ENCODE results near the gene YIF1A. TPM values are rescaled to one million over a fixed set of nuclear protein-coding genes. Genes with fewer than 3 reads are reported as not detected.

The YIF1A gene
- total RNA-seq, 1 donor from 2014 or later = 48.0 TPM

DNA sequence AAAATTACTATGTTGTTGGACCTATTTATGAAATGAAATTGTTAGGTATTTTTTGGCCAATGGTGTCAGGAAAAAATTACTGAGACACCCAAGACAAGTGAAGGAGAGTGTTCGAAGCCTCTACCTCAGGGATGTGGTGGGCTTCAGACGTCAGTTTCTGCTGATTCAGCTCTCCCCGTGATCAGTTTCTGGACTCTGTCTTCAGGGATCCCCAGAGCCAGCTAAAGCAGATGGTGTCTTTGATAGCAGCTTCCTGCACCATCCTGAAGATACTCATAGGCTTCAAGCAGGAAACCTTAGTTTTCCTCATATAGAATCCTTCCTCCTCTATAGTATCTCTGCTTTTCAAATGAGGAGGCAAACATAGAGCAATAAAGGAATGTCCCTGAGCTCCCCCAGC lies 20.5 kb upstream of the YIF1A start:
- TF ChIP-seq, protein P1, sequence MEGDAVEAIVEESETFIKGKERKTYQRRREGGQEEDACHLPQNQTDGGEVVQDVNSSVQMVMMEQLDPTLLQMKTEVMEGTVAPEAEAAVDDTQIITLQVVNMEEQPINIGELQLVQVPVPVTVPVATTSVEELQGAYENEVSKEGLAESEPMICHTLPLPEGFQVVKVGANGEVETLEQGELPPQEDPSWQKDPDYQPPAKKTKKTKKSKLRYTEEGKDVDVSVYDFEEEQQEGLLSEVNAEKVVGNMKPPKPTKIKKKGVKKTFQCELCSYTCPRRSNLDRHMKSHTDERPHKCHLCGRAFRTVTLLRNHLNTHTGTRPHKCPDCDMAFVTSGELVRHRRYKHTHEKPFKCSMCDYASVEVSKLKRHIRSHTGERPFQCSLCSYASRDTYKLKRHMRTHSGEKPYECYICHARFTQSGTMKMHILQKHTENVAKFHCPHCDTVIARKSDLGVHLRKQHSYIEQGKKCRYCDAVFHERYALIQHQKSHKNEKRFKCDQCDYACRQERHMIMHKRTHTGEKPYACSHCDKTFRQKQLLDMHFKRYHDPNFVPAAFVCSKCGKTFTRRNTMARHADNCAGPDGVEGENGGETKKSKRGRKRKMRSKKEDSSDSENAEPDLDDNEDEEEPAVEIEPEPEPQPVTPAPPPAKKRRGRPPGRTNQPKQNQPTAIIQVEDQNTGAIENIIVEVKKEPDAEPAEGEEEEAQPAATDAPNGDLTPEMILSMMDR (IDR thresholded peaks at IDR 0.05; ENCODE audit: unreplicated experiment) = no peak
- DNase-seq (ENCODE audit: low spot score) = no peak
- peaks cover 16% of the 10 kb centered on the region for H3K27me3 Mint-ChIP-seq (ENCODE audit: unreplicated experiment)
- H3K27ac Mint-ChIP-seq (ENCODE audit: unreplicated experiment) = no peak overlapping the region
- H3K4me3 Mint-ChIP-seq (ENCODE audit: unreplicated experiment) = no peak overlapping the region
- no peaks in the 10 kb centered on the region for H3K36me3 Mint-ChIP-seq (ENCODE audit: low read depth, unreplicated experiment)
- H3K9me3 Mint-ChIP-seq (ENCODE audit: unreplicated experiment) = no peaks in the 10 kb centered on the region
- peaks cover 13% of the 10 kb centered on the region for H3K4me1 Mint-ChIP-seq (ENCODE audit: unreplicated experiment)

DNA sequence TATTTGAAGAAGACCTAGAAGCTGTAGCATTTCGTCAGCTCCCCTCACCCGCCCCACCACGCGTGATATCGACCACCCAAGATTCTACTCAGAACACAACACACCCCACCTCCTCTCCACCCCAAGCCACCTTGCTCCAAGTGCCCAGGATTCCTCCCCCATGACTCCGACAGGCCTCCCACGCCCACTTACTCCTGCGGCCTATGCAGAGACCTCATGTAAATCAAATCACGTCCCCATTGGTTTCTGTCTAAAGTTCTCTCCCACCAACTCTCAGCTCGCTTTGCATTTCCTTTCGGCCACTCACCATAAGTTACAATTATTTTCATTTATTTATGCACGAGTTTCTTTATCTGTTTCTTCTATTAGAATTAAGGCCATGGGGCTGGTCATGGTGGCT lies 13.7 kb upstream of the YIF1A start:
- H3K4me1 Mint-ChIP-seq (ENCODE audit: unreplicated experiment) = no peaks in the 10 kb centered on the region
- no peaks in the 10 kb centered on the region for H3K27me3 Mint-ChIP-seq (ENCODE audit: unreplicated experiment)
- H3K36me3 Mint-ChIP-seq (ENCODE audit: low read depth, unreplicated experiment) = no peaks in the 10 kb centered on the region
- no peak for DNase-seq (ENCODE audit: low spot score)
- no peaks in the 10 kb centered on the region for H3K9me3 Mint-ChIP-seq (ENCODE audit: unreplicated experiment)
- TF ChIP-seq, protein P1 (IDR thresholded peaks at IDR 0.05; ENCODE audit: unreplicated experiment) = no peak
- H3K4me3 Mint-ChIP-seq (ENCODE audit: unreplicated experiment) = no peak overlapping the region
- no peak overlapping the region for H3K27ac Mint-ChIP-seq (ENCODE audit: unreplicated experiment)

DNA sequence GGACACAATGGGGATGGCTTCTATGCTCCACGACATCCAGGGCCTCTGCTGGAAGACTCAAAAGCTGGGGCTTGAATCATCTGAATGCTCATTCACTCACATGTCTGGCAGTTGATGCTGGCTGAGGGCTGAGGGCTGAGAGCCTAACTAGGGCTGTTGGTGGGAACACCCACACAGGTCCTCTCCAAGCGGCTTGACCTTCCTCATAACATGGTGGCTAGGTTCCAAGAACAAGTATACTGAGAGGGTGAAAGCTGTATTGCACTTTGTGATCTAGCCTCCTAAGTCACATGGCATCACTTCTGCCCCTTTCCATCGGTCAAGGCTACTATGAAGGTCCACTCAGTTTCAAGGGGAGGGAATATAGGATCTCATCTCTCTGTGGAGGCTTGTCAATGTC lies 10.2 kb upstream of the YIF1A start:
- H3K4me3 Mint-ChIP-seq (ENCODE audit: unreplicated experiment) = no peak overlapping the region
- no peak for DNase-seq (ENCODE audit: low spot score)

DNA sequence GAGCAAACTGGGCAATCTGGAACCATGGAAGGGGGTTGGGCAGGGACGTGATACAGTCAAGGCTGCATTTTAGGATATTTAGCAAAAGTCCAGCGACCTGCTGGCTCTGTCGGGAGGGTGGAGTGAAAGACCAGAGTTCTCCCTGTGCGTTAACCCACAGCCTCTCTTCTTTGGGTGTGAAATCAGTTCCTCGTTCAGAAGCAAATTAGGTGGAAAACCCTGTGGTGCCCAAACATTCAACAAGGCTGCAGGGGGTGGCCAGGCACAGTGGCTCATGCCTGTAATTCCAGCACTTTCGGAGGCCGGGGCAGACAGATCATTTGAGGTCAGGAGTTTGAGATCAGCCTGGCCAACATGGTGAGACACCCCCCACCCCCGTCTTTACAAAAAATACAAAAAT lies 8.7 kb upstream of the YIF1A start:
- peaks cover 13% of the 10 kb centered on the region for H3K27me3 Mint-ChIP-seq (ENCODE audit: unreplicated experiment)
- H3K4me3 Mint-ChIP-seq (ENCODE audit: unreplicated experiment) = no peak overlapping the region
- DNase-seq (ENCODE audit: low spot score) = no peak
- no peaks in the 10 kb centered on the region for H3K9me3 Mint-ChIP-seq (ENCODE audit: unreplicated experiment)
- H3K36me3 Mint-ChIP-seq (ENCODE audit: low read depth, unreplicated experiment) = peaks cover 3% of the 10 kb centered on the region
- H3K27ac Mint-ChIP-seq (ENCODE audit: unreplicated experiment) = no peak overlapping the region
- no peaks in the 10 kb centered on the region for H3K4me1 Mint-ChIP-seq (ENCODE audit: unreplicated experiment)
- TF ChIP-seq, protein P1 (IDR thresholded peaks at IDR 0.05; ENCODE audit: unreplicated experiment) = no peak

More for the DNA sequence above, 10.2 kb upstream of the YIF1A start:
- peaks cover 5% of the 10 kb centered on the region for H3K27me3 Mint-ChIP-seq (ENCODE audit: unreplicated experiment)
- no peaks in the 10 kb centered on the region for H3K9me3 Mint-ChIP-seq (ENCODE audit: unreplicated experiment)
- H3K4me1 Mint-ChIP-seq (ENCODE audit: unreplicated experiment) = no peaks in the 10 kb centered on the region
- no peak overlapping the region for H3K27ac Mint-ChIP-seq (ENCODE audit: unreplicated experiment)
- TF ChIP-seq, protein P1 (IDR thresholded peaks at IDR 0.05; ENCODE audit: unreplicated experiment) = no peak
- H3K36me3 Mint-ChIP-seq (ENCODE audit: low read depth, unreplicated experiment) = no peaks in the 10 kb centered on the region

DNA sequence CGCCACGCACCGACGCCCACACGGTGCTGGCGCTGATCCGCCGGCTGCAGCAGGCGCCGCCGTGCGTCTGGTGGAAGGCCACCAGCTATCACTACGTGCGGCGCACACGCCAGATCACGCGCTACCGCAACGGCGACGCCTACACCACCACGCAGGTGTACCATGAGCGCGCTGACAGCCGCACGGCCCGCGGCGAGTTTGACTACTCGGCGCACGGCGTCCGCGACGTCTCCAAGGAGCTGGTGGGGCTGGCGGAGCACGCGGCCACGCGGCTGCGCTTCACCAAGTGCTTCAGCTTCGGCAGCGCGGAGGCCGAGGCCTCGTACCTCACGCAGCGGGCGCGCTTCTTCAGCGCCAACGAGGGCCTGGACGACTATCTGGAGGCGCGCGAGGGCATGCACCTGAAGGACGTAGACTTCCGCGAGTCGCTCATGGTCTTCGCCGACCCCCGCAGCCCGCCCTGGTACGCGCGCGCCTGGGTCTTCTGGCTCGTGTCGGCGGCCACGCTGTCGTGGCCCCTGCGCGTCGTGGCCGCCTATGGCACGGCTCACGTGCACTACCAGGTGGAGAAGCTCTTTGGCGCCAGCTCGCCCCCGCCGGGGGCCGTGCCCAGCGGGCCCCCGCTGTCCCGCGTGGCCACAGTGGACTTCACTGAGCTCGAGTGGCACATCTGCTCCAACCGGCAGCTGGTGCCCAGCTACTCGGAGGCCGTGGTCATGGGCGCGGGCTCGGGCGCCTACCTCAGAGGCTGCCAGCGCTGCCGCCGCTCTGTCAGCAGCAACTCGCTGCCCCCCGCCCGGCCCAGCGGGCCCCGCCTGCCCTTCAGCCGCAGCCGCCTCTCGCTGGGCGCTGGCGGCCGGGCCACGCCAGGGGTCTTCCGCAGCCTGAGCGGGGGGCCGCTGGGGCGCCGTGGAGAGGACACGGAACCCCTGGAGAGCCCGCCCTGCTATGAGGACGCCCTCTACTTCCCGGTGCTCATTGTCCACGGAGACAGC lies 6.0 kb upstream of the YIF1A start:
- Mint-ChIP-seq H3K9me3 (ENCODE audit: unreplicated experiment) (no peaks in the 10 kb centered on the region), H3K27ac (ENCODE audit: unreplicated experiment) (no peak overlapping the region), H3K4me3 (ENCODE audit: unreplicated experiment) (no peak overlapping the region), H3K4me1 (ENCODE audit: unreplicated experiment) (peaks cover 8% of the 10 kb centered on the region), H3K27me3 (ENCODE audit: unreplicated experiment) (peaks cover 20% of the 10 kb centered on the region), H3K36me3 (ENCODE audit: low read depth, unreplicated experiment) (peaks cover 4% of the 10 kb centered on the region)
- TF ChIP-seq, protein P1 (IDR thresholded peaks at IDR 0.05; ENCODE audit: unreplicated experiment) = no peak
- DNase-seq (ENCODE audit: low spot score) = no peak
